ENCODE results near the gene UGT1A10.

GRCh38 chr2:233686928-233687327 lies 50.7 kb downstream of the UGT1A10 start:
- TF ChIP-seq TAF1 (IDR thresholded peaks at IDR 0.05; ENCODE audit: low read depth, low read length) (no peak), POLR2A (IDR thresholded peaks at IDR 0.05; ENCODE audit: low read depth, low read length) (no peak), POLR2AphosphoS5 (IDR thresholded peaks at IDR 0.05; ENCODE audit: low read depth, low read length) (no peak)
